ENCODE measurements around the gene OR2AE1.

GRCh38 chr7:99910976-99911375 is 34.1 kb upstream of the OR2AE1 start:
- TF ChIP-seq CTCF (IDR thresholded peaks at IDR 0.05; ENCODE audit: poor library complexity, severe bottlenecking) (no peak), POLR2AphosphoS5 (IDR thresholded peaks at IDR 0.05) (no peak)

Measured in neural cell (in vitro differentiated cells).